Gastrocnemius medialis (tissue), 4 donors: ENCODE measurements around the gene DOCK4. TPM values are rescaled to one million over a fixed set of nuclear protein-coding genes. Genes with fewer than 3 reads are reported as not detected.
A peak's percentile ranks its signal among the peaks of the same experiment; 100 is the strongest.

ENCODE experiments used
- ATAC-seq, 2 donors: fragments of 150-250 bp; one replicate each; pipeline ENCODE4 v1.9.1; 2016
- DNase-seq, 2 donors: peaks; one replicate each; pipeline ENCODE4 v3.0.0-alpha.2; 2019
- H3K27ac ChIP-seq, 4 donors: fragments of 200-600 bp; sonication (generic); 1 replicate in 1 of 4; 2 replicates in 3 of 4; pipeline ENCODE4 v1.5.1; 2016 to 2018; ENCODE audit warnings: mild to moderate bottlenecking in 2 of 4, moderate library complexity in 1 of 4
- H3K27me3 ChIP-seq, 3 donors: fragments of 200-600 bp; sonication (generic) in 2 of 3; 1 replicate in 1 of 3; 2 replicates in 2 of 3; pipeline versions ENCODE4 v1.5.1 to v1.6.0; 2016 to 2019; ENCODE audit warnings: mild to moderate bottlenecking in 1 of 3, moderate library complexity in 1 of 3
- H3K36me3 ChIP-seq, 2 donors: fragments of 200-600 bp; sonication (generic) in 1 of 2; one replicate each; pipeline ENCODE4 v1.5.1; 2017 to 2018
- H3K4me1 ChIP-seq, 2 donors: fragments of 200-600 bp; sonication (generic) in 1 of 2; one replicate each; pipeline ENCODE4 v1.5.1; 2016 to 2017; ENCODE audit warnings: mild to moderate bottlenecking in 2 of 2
- H3K4me3 ChIP-seq, 4 donors: fragments of 200-600 bp; sonication (generic) in 3 of 4; 1 replicate in 1 of 4; 2 replicates in 3 of 4; pipeline ENCODE4 v1.5.1; 2016 to 2019; ENCODE audit warnings: mild to moderate bottlenecking in 2 of 4
- H3K9me3 ChIP-seq, 3 donors: fragments of 200-600 bp; sonication (generic) in 2 of 3; 1 replicate in 1 of 3; 2 replicates in 2 of 3; pipeline ENCODE4 v1.5.1; 2016 to 2019
- CTCF ChIP-seq, 5 experiments: fragments of 450-650 bp in 3 of 5; fragments of 200-600 bp in 2 of 5; sonication (generic) in 2 of 5; IDR thresholded peaks in 4 of 5; conservative IDR thresholded peaks in 1 of 5; 1 replicate in 4 of 5; 2 replicates in 1 of 5; pipeline ENCODE4 v1.5.1; 2016 to 2019; ENCODE audit warnings: antibody characterized with exemption in 5 of 5, mild to moderate bottlenecking in 3 of 5, moderate library complexity in 3 of 5
- POLR2A ChIP-seq, 2 donors: fragments of 450-650 bp; IDR thresholded peaks; one replicate each; pipeline ENCODE4 v1.6.1; 2017; ENCODE audit warnings: antibody characterized with exemption in 2 of 2, mild to moderate bottlenecking in 2 of 2, moderate library complexity in 2 of 2
- in situ Hi-C, 4 donors: fragments of 200-750 bp; cut with MboI; loops; one replicate each; pipeline versions ENCODE4 v1.15.0 to v1.8.0; 2017; ENCODE audit warnings: low sequenced_read_pairs in 4 of 4
- intact Hi-C: fragments of 100-400 bp; cut with DNase I; formaldehyde crosslinking; loops from one replicate; pipeline ENCODE4 v1.15.1; 2023; ENCODE audit warnings: low total_unique reads
- total RNA-seq, 4 donors: library from RNA; depleted of rRNA; stranded (reverse); fragments of >200 nt; gene quantifications; one replicate each; pipeline versions ENCODE4 v1.1.0 to v1.2.3, GENCODE V29; 2016

The DOCK4 gene
- total RNA-seq, 4 donors from 2014 or later, result 8.7 to 12.0 (median 10.2) TPM

GRCh38 chr7:111752022-111752582 is 454.1 kb downstream of the DOCK4 start:
- no peak for TF ChIP-seq POLR2A (IDR thresholded peaks at IDR 0.05)
- peak; percentile 36 to 67 (median 52) for TF ChIP-seq CTCF (IDR thresholded peaks at IDR 0.05 in 4 of 5, conservative IDR thresholded peaks at IDR 0.05 in 1 of 5)
- in situ Hi-C loops, result loop anchor here in 2 of 4 donors (25.0 kb wide), 2 partner anchors 660 to 760 kb away; no protein-coding TSS in a partner anchor
- intact Hi-C loops, result loop anchor here (1.0 to 10.0 kb wide), 2 partner anchors 103 to 663 kb away; no protein-coding TSS in a partner anchor
- H3K27me3 ChIP-seq, result no peaks in the 10 kb centered on the region
- DNase-seq (no peak), ATAC-seq (peak in 1 of 2 donors; percentile 36)
- H3K4me1 ChIP-seq, result no peaks in the 10 kb centered on the region
- no peaks in the 10 kb centered on the region for H3K9me3 ChIP-seq
- H3K36me3 ChIP-seq, result peaks cover 0 to 4% of the 10 kb centered on the region in 2 donors
- no peak overlapping the region for H3K4me3 ChIP-seq
- no peak overlapping the region for H3K27ac ChIP-seq

GRCh38 chr7:111750878-111751277 is 455.3 kb downstream of the DOCK4 start:
- intact Hi-C loops, result loop anchor here (10.0 kb wide), 1 partner anchor 664 kb away; no protein-coding TSS in a partner anchor
- no peak for TF ChIP-seq POLR2A (IDR thresholded peaks at IDR 0.05)
- no peak for TF ChIP-seq CTCF (IDR thresholded peaks at IDR 0.05 in 4 of 5, conservative IDR thresholded peaks at IDR 0.05 in 1 of 5)
- DNase-seq (no peak), ATAC-seq (no peak)
- in situ Hi-C loops, result loop anchor here in 2 of 4 donors (25.0 kb wide), 2 partner anchors 661 to 761 kb away; no protein-coding TSS in a partner anchor
- no peak overlapping the region for H3K4me3 ChIP-seq
- no peaks in the 10 kb centered on the region for H3K4me1 ChIP-seq
- H3K9me3 ChIP-seq, result no peaks in the 10 kb centered on the region
- H3K27me3 ChIP-seq, result no peaks in the 10 kb centered on the region
- H3K27ac ChIP-seq, result no peak overlapping the region
- H3K36me3 ChIP-seq, result peaks cover 0 to 4% of the 10 kb centered on the region in 2 donors

- Histone ChIP-seq H3K36me3 (peaks cover 0 to 4% of the 10 kb centered on the region in 2 donors), H3K27ac (no peak overlapping the region), H3K27me3 (no peaks in the 10 kb centered on the region), H3K9me3 (no peaks in the 10 kb centered on the region), H3K4me1 (no peaks in the 10 kb centered on the region), H3K4me3 (no peak overlapping the region)
- intact Hi-C loops, result loop anchor here (10.0 kb wide), 1 partner anchor 665 kb away; no protein-coding TSS in a partner anchor
- in situ Hi-C loops, result loop anchor here in 2 of 4 donors (25.0 kb wide), 2 partner anchors 662 to 762 kb away; no protein-coding TSS in a partner anchor
- DNase-seq, result no peak
- no peak for ATAC-seq
- TF ChIP-seq POLR2A (IDR thresholded peaks at IDR 0.05), result no peak
- no peak for TF ChIP-seq CTCF (IDR thresholded peaks at IDR 0.05 in 4 of 5, conservative IDR thresholded peaks at IDR 0.05 in 1 of 5)
Observed at GRCh38 chr7:111750228-111750627, 456.0 kb downstream of the DOCK4 start.

- TF ChIP-seq POLR2A (IDR thresholded peaks at IDR 0.05) (no peak), CTCF (IDR thresholded peaks at IDR 0.05 in 4 of 5, conservative IDR thresholded peaks at IDR 0.05 in 1 of 5) (no peak)
- in situ Hi-C loops (loop anchor here in 3 of 4 donors (10.0 to 25.0 kb wide), 4 partner anchors 662 to 763 kb away; partner anchors contain the start of gene LRRN3 (in 1 of the 3)), intact Hi-C loops (loop anchor here (10.0 kb wide), 1 partner anchor 665 kb away; no protein-coding TSS in a partner anchor)
- Histone ChIP-seq H3K36me3 (peaks cover 0 to 4% of the 10 kb centered on the region in 2 donors), H3K4me3 (no peak overlapping the region), H3K27me3 (no peaks in the 10 kb centered on the region), H3K4me1 (no peaks in the 10 kb centered on the region), H3K27ac (no peak overlapping the region), H3K9me3 (no peaks in the 10 kb centered on the region)
- DNase-seq (no peak), ATAC-seq (no peak)
Observed at GRCh38 chr7:111749625-111750024, 456.6 kb downstream of the DOCK4 start.
